Endothelial cell (in vitro differentiated cells): ENCODE data around the gene P2RY11. TPM values are rescaled to one million over a fixed set of nuclear protein-coding genes. Genes with fewer than 3 reads are reported as not detected.

ENCODE experiments used
- DNase-seq: peaks from one replicate; pipeline ENCODE4 v3.0.0; 2021; ENCODE audit warnings: low spot score
- H3K27ac Mint-ChIP-seq: one replicate; pipeline ENCODE4 v1.8.0; 2021; ENCODE audit warnings: mixed read lengths, inconsistent platforms; ENCODE audit not compliant: unreplicated experiment
- H3K27me3 Mint-ChIP-seq: one replicate; pipeline ENCODE4 v1.8.0; 2021; ENCODE audit warnings: mild to moderate bottlenecking, moderate library complexity, mixed read lengths, inconsistent platforms; ENCODE audit not compliant: unreplicated experiment
- H3K36me3 Mint-ChIP-seq: one replicate; pipeline ENCODE4 v1.8.0; 2021; ENCODE audit warnings: mild to moderate bottlenecking, low read depth, mixed read lengths, inconsistent platforms; ENCODE audit not compliant: unreplicated experiment
- H3K4me1 Mint-ChIP-seq: one replicate; pipeline ENCODE4 v1.8.0; 2021; ENCODE audit warnings: mild to moderate bottlenecking, mixed read lengths, inconsistent platforms; ENCODE audit not compliant: unreplicated experiment
- H3K4me3 Mint-ChIP-seq: one replicate; pipeline ENCODE4 v1.8.0; 2021; ENCODE audit warnings: mild to moderate bottlenecking, mixed read lengths, inconsistent platforms; ENCODE audit not compliant: unreplicated experiment
- H3K9me3 Mint-ChIP-seq: one replicate; pipeline ENCODE4 v1.8.0; 2021; ENCODE audit warnings: mixed read lengths, inconsistent platforms; ENCODE audit not compliant: unreplicated experiment
- CTCF ChIP-seq: fragments of 200-600 bp; sonication (generic); IDR thresholded peaks from one replicate; pipeline ENCODE4 v1.5.0; 2021; ENCODE audit warnings: antibody characterized with exemption; ENCODE audit not compliant: unreplicated experiment
- total RNA-seq: library from RNA; stranded (reverse); fragmentation: NEBNext Ultra II Directional; extraction: Animal tissue kit (Norgen Biotek cat#: 25700); gene quantifications from one replicate; pipeline ENCODE4 v1.2.1, GENCODE V29; 2021; ENCODE audit not compliant: unreplicated experiment

Gene P2RY11
- total RNA-seq, 1 donor from 2014 or later: 16.3 TPM

DNA sequence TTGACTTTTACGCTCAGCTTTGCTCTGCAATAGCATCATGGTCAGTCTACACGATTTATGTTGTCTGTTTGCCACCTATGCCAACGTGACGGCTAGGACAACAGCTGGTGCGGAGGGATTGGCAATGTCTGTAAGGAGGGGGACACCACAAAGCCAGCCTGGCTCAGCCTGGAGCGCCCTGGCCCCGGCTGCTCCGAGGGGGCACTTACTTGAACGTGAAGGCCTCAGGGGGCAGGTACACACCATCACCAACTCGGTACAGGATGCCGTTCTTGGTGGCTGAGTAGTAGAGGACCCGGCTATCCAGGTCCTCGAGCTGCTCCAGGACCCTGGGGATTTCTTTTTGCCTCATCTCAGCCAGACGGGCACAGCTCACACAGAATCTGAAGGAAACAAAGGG, 34.6 kb downstream of the P2RY11 start:
- peaks cover 3% of the 10 kb centered on the region for H3K4me1 Mint-ChIP-seq
- no peaks in the 10 kb centered on the region for H3K9me3 Mint-ChIP-seq
- peaks cover 45% of the 10 kb centered on the region for H3K36me3 Mint-ChIP-seq
- H3K4me3 Mint-ChIP-seq: peak overlapping the region; percentile 3
- TF ChIP-seq CTCF: no peak
- H3K27me3 Mint-ChIP-seq: no peaks in the 10 kb centered on the region
- no peak for DNase-seq
- no peak overlapping the region for H3K27ac Mint-ChIP-seq

- Mint-ChIP-seq H3K9me3 (no peaks in the 10 kb centered on the region), H3K4me1 (no peaks in the 10 kb centered on the region), H3K27ac (no peak overlapping the region), H3K27me3 (no peaks in the 10 kb centered on the region), H3K36me3 (peaks cover 50% of the 10 kb centered on the region), H3K4me3 (no peak overlapping the region)
- TF ChIP-seq CTCF: no peak
- no peak for DNase-seq
These were observed 37.9 kb downstream of the P2RY11 start for GRCh38 chr19:10149427-10149826.

DNA sequence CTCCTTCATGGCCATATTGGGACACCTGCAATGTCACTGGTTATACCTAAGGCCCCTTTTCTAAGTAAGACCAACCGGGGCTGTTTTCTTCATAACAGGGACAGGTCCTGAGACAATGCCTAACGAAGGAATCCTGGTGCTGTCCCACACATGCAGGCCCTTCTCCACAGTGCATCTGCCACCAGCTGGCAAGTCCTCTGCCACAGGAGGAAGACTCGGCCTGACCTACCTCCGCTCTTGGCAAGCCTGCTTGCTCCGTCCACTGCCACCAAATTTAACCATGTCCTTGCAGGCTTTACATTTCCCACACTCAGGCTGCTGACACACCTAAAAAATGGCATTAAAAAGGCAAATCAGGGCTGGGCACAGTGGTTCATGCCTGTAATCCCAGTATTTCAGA, 40.0 kb downstream of the P2RY11 start:
- no peak for DNase-seq
- Mint-ChIP-seq H3K27ac (no peak overlapping the region), H3K36me3 (peaks cover 51% of the 10 kb centered on the region), H3K4me3 (no peak overlapping the region), H3K27me3 (peaks cover 3% of the 10 kb centered on the region), H3K9me3 (no peaks in the 10 kb centered on the region), H3K4me1 (no peaks in the 10 kb centered on the region)
- TF ChIP-seq CTCF: no peak

- H3K9me3 Mint-ChIP-seq: no peaks in the 10 kb centered on the region
- H3K27me3 Mint-ChIP-seq: peaks cover 5% of the 10 kb centered on the region
- no peaks in the 10 kb centered on the region for H3K4me1 Mint-ChIP-seq
- H3K27ac Mint-ChIP-seq: no peak overlapping the region
- DNase-seq: no peak
- peaks cover 53% of the 10 kb centered on the region for H3K36me3 Mint-ChIP-seq
- H3K4me3 Mint-ChIP-seq: no peak overlapping the region
- TF ChIP-seq CTCF: no peak
These were observed 40.6 kb downstream of the P2RY11 start for GRCh38 chr19:10152100-10152499.

DNA sequence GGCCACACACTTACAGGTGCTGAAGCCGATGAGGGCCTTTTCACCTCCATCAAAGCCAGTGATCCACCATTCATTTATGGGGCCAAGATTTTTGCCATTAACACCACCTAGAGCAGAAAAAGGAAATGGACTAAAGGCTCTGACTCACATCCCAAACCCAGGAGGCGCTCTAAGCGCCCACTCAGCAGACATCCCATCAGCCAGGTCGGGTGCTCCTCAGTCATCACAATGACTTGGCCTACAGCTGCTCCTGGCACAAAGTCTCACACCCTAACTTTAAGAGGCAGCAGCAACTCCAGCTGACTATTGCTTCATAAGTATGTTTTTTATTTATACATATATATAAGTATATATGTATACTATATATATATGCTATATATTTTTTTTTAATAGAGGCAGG, 44.3 kb downstream of the P2RY11 start:
- Mint-ChIP-seq H3K9me3 (no peaks in the 10 kb centered on the region), H3K27ac (no peak overlapping the region), H3K4me1 (no peaks in the 10 kb centered on the region), H3K36me3 (peaks cover 54% of the 10 kb centered on the region), H3K27me3 (peaks cover 7% of the 10 kb centered on the region), H3K4me3 (no peak overlapping the region)
- TF ChIP-seq CTCF: no peak
- no peak for DNase-seq
